Measurements from ENCODE around the gene DNAJB2. TPM values are rescaled to one million over a fixed set of nuclear protein-coding genes. Genes with fewer than 3 reads are reported as not detected.
A peak's percentile ranks its signal among the peaks of the same experiment; 100 is the strongest.

The DNAJB2 gene
- total RNA-seq, 1 donor from 2014 or later = 77.5 TPM

- no peak for DNase-seq
- Histone ChIP-seq H3K4me1 (peaks cover 82% of the 10 kb centered on the region), H3K27ac (replicated peaks) (no peak overlapping the region), H3K36me3 (peaks cover 61% of the 10 kb centered on the region), H3K9me3 (replicated peaks) (no peaks in the 10 kb centered on the region), H3K4me3 (no peak overlapping the region), H3K27me3 (ENCODE audit: low read depth) (no peaks in the 10 kb centered on the region)
- no peak for TF ChIP-seq CTCF (IDR thresholded peaks at IDR 0.05; ENCODE audit: borderline replicate concordance)
- intact Hi-C loops (cut with micrococcal nuclease) = no loop called here
Observed at GRCh38 chr2:219282375-219282774, 3.2 kb downstream of the DNAJB2 start.

GRCh38 chr2:219282943-219283581 is 3.9 kb downstream of the DNAJB2 start:
- Histone ChIP-seq H3K4me1 (peaks cover 76% of the 10 kb centered on the region), H3K4me3 (no peak overlapping the region), H3K9me3 (replicated peaks) (no peaks in the 10 kb centered on the region), H3K36me3 (peaks cover 61% of the 10 kb centered on the region), H3K27ac (replicated peaks) (no peak overlapping the region), H3K27me3 (ENCODE audit: low read depth) (no peaks in the 10 kb centered on the region)
- intact Hi-C loops (cut with micrococcal nuclease) = no loop called here
- no peak for TF ChIP-seq CTCF (IDR thresholded peaks at IDR 0.05; ENCODE audit: borderline replicate concordance)
- no peak for DNase-seq

- TF ChIP-seq CTCF (IDR thresholded peaks at IDR 0.05; ENCODE audit: borderline replicate concordance) = no peak
- H3K27ac ChIP-seq (replicated peaks) = peak overlapping the region; percentile 12
- H3K27me3 ChIP-seq (ENCODE audit: low read depth) = no peaks in the 10 kb centered on the region
- DNase-seq = no peak
- no peak overlapping the region for H3K4me3 ChIP-seq
- intact Hi-C loops (cut with micrococcal nuclease) = no loop called here
- H3K4me1 ChIP-seq = peaks cover 66% of the 10 kb centered on the region
- peaks cover 61% of the 10 kb centered on the region for H3K36me3 ChIP-seq
- H3K9me3 ChIP-seq (replicated peaks) = no peaks in the 10 kb centered on the region
Observed at GRCh38 chr2:219284501-219285372, 5.6 kb downstream of the DNAJB2 start.

- DNase-seq = no peak
- Histone ChIP-seq H3K36me3 (peaks cover 59% of the 10 kb centered on the region), H3K9me3 (replicated peaks) (no peaks in the 10 kb centered on the region), H3K4me3 (no peak overlapping the region), H3K4me1 (peaks cover 60% of the 10 kb centered on the region), H3K27me3 (ENCODE audit: low read depth) (no peaks in the 10 kb centered on the region), H3K27ac (replicated peaks) (peak overlapping the region; percentile 12)
- no peak for TF ChIP-seq CTCF (IDR thresholded peaks at IDR 0.05; ENCODE audit: borderline replicate concordance)
- intact Hi-C loops (cut with micrococcal nuclease) = no loop called here
Observed at GRCh38 chr2:219285373-219285735, 6.2 kb downstream of the DNAJB2 start.

GRCh38 chr2:219285894-219286425 is 6.8 kb downstream of the DNAJB2 start:
- intact Hi-C loops (cut with micrococcal nuclease) = no loop called here
- Histone ChIP-seq H3K27ac (replicated peaks) (peak overlapping the region; percentile 12), H3K27me3 (ENCODE audit: low read depth) (no peaks in the 10 kb centered on the region), H3K4me3 (no peak overlapping the region), H3K4me1 (peaks cover 54% of the 10 kb centered on the region), H3K36me3 (peaks cover 53% of the 10 kb centered on the region), H3K9me3 (replicated peaks) (no peaks in the 10 kb centered on the region)
- DNase-seq = no peak
- no peak for TF ChIP-seq CTCF (IDR thresholded peaks at IDR 0.05; ENCODE audit: borderline replicate concordance)
